ENCODE results near the gene XYLT1. TPM values are rescaled to one million over a fixed set of nuclear protein-coding genes. Genes with fewer than 3 reads are reported as not detected.

XYLT1 gene
- total and polyA plus RNA-seq, 12 donors = 0.29 to 4.0 (median 1.6) TPM

DNA sequence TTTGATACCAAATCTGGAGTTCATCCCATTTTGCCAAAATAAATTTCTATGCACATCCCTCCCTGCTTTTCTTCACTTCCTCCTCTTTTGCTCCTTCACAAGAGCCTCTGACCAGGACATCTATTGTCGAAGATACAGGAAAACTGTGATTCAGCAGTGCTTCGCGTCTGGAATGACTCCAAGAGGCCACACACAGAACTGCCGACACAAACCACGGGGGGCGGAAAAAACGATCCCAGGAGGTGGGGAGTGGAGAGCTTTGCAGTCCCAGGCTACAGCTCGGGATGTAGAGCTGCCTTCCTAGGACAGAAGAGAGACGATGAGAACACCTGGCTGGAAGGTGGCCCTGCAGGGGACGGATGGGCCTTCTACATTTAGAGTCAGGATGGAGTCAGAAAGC is 102.8 kb downstream of the XYLT1 start:
- WGBS, 2 donors = 44 to 45% methylated on average over 10 of the region's 10 CpGs

DNA sequence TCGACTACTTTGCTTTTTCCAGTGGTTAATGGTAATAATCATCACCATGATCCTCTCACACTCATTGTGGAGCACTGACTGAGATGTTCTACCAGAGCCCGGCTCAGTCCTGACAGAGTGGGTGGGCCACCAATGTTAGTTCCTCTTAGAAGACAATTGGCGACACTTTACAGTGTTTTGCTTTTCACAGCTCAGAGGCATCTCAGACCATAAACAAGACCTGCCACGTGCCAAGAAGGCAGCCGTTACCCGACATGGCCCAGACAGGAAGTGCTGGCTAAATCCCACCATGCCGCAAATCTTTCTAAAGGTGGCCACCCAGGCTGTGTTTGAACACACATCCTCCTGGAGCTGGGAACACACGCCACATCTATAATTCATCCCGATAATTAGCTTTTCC is 103.7 kb downstream of the XYLT1 start:
- WGBS, 2 donors = 83 to 85% methylated on average over 9 of the region's 9 CpGs
- intact Hi-C loops (cut with DNase I) = no loop called here
- TF ChIP-seq CTCF (IDR thresholded peaks at IDR 0.05) = no peak
- peak overlapping the region in 1 of 10 donors; percentile 92 for H3K27ac ChIP-seq
- no peaks in the 10 kb centered on the region for H3K9me3 ChIP-seq
- H3K4me1 ChIP-seq = peaks cover 0 to 87% (median 21%) of the 10 kb centered on the region in 9 donors
- no peaks in the 10 kb centered on the region for H3K36me3 ChIP-seq
- no peaks in the 10 kb centered on the region for H3K27me3 ChIP-seq
- no peak for ATAC-seq
- no peak for DNase-seq
- no peak overlapping the region for H3K4me3 ChIP-seq

More for the DNA sequence above, 102.8 kb downstream of the XYLT1 start:
- TF ChIP-seq CTCF (IDR thresholded peaks at IDR 0.05) = peak in 1 of 9 donors; percentile 22
- Histone ChIP-seq H3K27me3 (no peaks in the 10 kb centered on the region), H3K4me1 (peaks cover 0 to 88% (median 21%) of the 10 kb centered on the region in 9 donors), H3K36me3 (no peaks in the 10 kb centered on the region), H3K27ac (peak overlapping the region in 1 of 10 donors; percentile 92), H3K9me3 (no peaks in the 10 kb centered on the region), H3K4me3 (no peak overlapping the region)
- ATAC-seq (no peak), DNase-seq (no peak)
- intact Hi-C loops (cut with DNase I) = no loop called here

- peaks cover 0 to 85% (median 21%) of the 10 kb centered on the region in 9 donors for H3K4me1 ChIP-seq
- ATAC-seq = no peak
- WGBS, 2 donors = 96% methylated on average over 8 of the region's 8 CpGs
- H3K27ac ChIP-seq = peak overlapping the region in 1 of 10 donors; percentile 92
- no peak overlapping the region for H3K4me3 ChIP-seq
- TF ChIP-seq CTCF (IDR thresholded peaks at IDR 0.05) = no peak
- DNase-seq = no peak
- intact Hi-C loops (cut with DNase I) = no loop called here
- no peaks in the 10 kb centered on the region for H3K36me3 ChIP-seq
- no peaks in the 10 kb centered on the region for H3K27me3 ChIP-seq
- H3K9me3 ChIP-seq = no peaks in the 10 kb centered on the region
Observed at GRCh38 chr16:17366299-17366961, 104.3 kb downstream of the XYLT1 start.

- intact Hi-C loops (cut with DNase I) = no loop called here
- WGBS, 2 donors = 80 to 82% methylated on average over 3 of the region's 3 CpGs
- Histone ChIP-seq H3K9me3 (no peaks in the 10 kb centered on the region), H3K4me3 (no peak overlapping the region), H3K27ac (peak overlapping the region in 1 of 10 donors; percentile 37), H3K4me1 (peaks cover 0 to 85% (median 19%) of the 10 kb centered on the region in 9 donors), H3K27me3 (no peaks in the 10 kb centered on the region), H3K36me3 (no peaks in the 10 kb centered on the region)
- TF ChIP-seq CTCF (IDR thresholded peaks at IDR 0.05) = no peak
- no peak for ATAC-seq
- no peak for DNase-seq
Observed at GRCh38 chr16:17365591-17366298, 105.0 kb downstream of the XYLT1 start.

All from heart right ventricle (tissue), 16 donors.